GM18867 (cell line): ENCODE results near the gene SLC25A43.
"Not testable (repeated sequence)": the region's sequence is repeated elsewhere in the genome, so short reads cannot be mapped to it uniquely, and the experiment has no call there.

Experiments used
- ATAC-seq: cut with Tn5 transposase; IDR thresholded peaks from one replicate; pipeline ENCODE4 v1.9.1; 2021; ENCODE audit warnings: mild to moderate bottlenecking, moderate library complexity; ENCODE audit not compliant: unreplicated experiment

Gene SLC25A43

GRCh38 chrX:119467433-119467832 lies 68.3 kb downstream of the SLC25A43 start:
- ATAC-seq: no peak

GRCh38 chrX:119467842-119468550 lies 68.9 kb downstream of the SLC25A43 start, which contains the start of gene SLC25A5:
Gene SLC25A5 (plus strand): TSS chrX:119468444. CDS start chrX:119468516, 72 bp downstream.
- ATAC-seq: peak; percentile 89

GRCh38 chrX:119468551-119469312 lies 69.6 kb downstream of the SLC25A43 start:
- peak; percentile 62 for ATAC-seq

GRCh38 chrX:119469313-119469635 lies 70.1 kb downstream of the SLC25A43 start:
- ATAC-seq: no peak

GRCh38 chrX:119474615-119475388 lies 75.7 kb downstream of the SLC25A43 start:
- no peak for ATAC-seq

GRCh38 chrX:119475389-119476101 lies 76.4 kb downstream of the SLC25A43 start:
- ATAC-seq: no peak

GRCh38 chrX:119477812-119478232 lies 78.7 kb downstream of the SLC25A43 start:
- no peak for ATAC-seq

GRCh38 chrX:119478504-119478903 lies 79.4 kb downstream of the SLC25A43 start:
- no peak for ATAC-seq

- ATAC-seq: no peak
These were observed 80.7 kb downstream of the SLC25A43 start for GRCh38 chrX:119479845-119480244.

- no peak for ATAC-seq
These were observed 82.2 kb downstream of the SLC25A43 start for GRCh38 chrX:119481323-119481801.

- ATAC-seq: peak; percentile 13
These were observed 82.9 kb downstream of the SLC25A43 start for GRCh38 chrX:119482041-119482440.

- ATAC-seq: peak; percentile 81
These were observed 83.6 kb downstream of the SLC25A43 start for GRCh38 chrX:119482481-119483480.

GRCh38 chrX:119486745-119487144 lies 87.6 kb downstream of the SLC25A43 start:
- no peak for ATAC-seq

- ATAC-seq: not testable (repeated sequence)
These were observed 88.6 kb downstream of the SLC25A43 start for GRCh38 chrX:119487766-119488165.

- ATAC-seq: no peak
These were observed 89.6 kb downstream of the SLC25A43 start for GRCh38 chrX:119488749-119489148.

GRCh38 chrX:119489212-119490074 lies 90.3 kb downstream of the SLC25A43 start:
- ATAC-seq: no peak

- no peak for ATAC-seq
These were observed 93.3 kb downstream of the SLC25A43 start for GRCh38 chrX:119492463-119492862.

GRCh38 chrX:119493851-119494495 lies 94.8 kb downstream of the SLC25A43 start:
- ATAC-seq: not testable (repeated sequence)
